K562 (cell line): Measurements from ENCODE around the gene PXK. TPM values are rescaled to one million over a fixed set of nuclear protein-coding genes. Genes with fewer than 3 reads are reported as not detected.

Experiments
- ATAC-seq: fragments of 200-7000 bp; cut with Tn5 transposase; 3 replicates; pipeline ENCODE4 v1.9.1; 2020; ENCODE audit warnings: moderate library complexity
- Bru-seq: library from RNA; stranded (reverse); fragments of 400-500 nt; gene quantifications from one replicate; lab custom pipeline; 2021; lab: Mats Ljungman, UMichigan
- BruChase-seq, 2 experiments: library from RNA; stranded (reverse); fragments of 400-500 nt; gene quantifications; one replicate each; lab custom pipeline; 2021; lab: Mats Ljungman, UMichigan
- BruUV-seq: library from RNA; stranded (reverse); fragments of 400-500 nt; replicated peaks from 2 replicates; lab custom pipeline; 2021; lab: Mats Ljungman, UMichigan
- CTCF ChIA-PET: fragments of 300-600 bp; formaldehyde crosslinking; extraction: SDS; loops from one replicate; lab custom pipeline; 2021; ENCODE audit warnings: low intra/inter-chr PET ratio; lab: Yijun Ruan, JAX
- POLR2A ChIA-PET: fragments of 300-600, 350-650 bp; sonication (Branson Sonifier 250); formaldehyde crosslinking; extraction: SDS; loops from one replicate; lab custom pipeline; 2021; ENCODE audit warnings: antibody characterized with exemption, inconsistent platforms; lab: Yijun Ruan, JAX
- DNase-seq, 4 experiments: peaks; one replicate each; pipeline versions ENCODE4 v3.0.0 to v3.0.0-alpha.2; 2011 to 2018; ENCODE audit warnings: low spot score in 3 of 4, mixed read lengths in 3 of 4; ENCODE audit errors: extremely low read depth in 1 of 4
- FAIRE-seq: peaks from 2 replicates; lab custom pipeline; 2011; peaks lifted over from hg19 to GRCh38; lab: Jason Lieb, UNC
- H2AFZ ChIP-seq: 2 replicates; pipeline ENCODE4 v1.6.0; 2011; ENCODE audit warnings: low read depth, low read length, control low read depth, inconsistent platforms
- H3K27ac ChIP-seq: fragments of 200-600 bp; 3 replicates; pipeline ENCODE4 v1.8.0; 2011; ENCODE audit warnings: low read depth, mild to moderate bottlenecking, control low read depth, inconsistent platforms, low read length, moderate library complexity, mixed read lengths; ENCODE audit errors: extremely low read depth
- H3K27me3 ChIP-seq, 2 experiments: fragments of 300-600 bp in 1 of 2; 2 replicates in 1 of 2; 3 replicates in 1 of 2; pipeline versions ENCODE4 v1.6.0 to v1.8.0; 2011; ENCODE audit warnings: inconsistent platforms in 2 of 2, low read length in 2 of 2, mild to moderate bottlenecking in 1 of 2, mixed read lengths in 1 of 2, moderate library complexity in 1 of 2; ENCODE audit not compliant: control insufficient read depth in 2 of 2, insufficient read depth in 2 of 2
- H3K36me3 ChIP-seq: fragments of 300-600 bp; 3 replicates; pipeline ENCODE4 v1.8.0; 2011; ENCODE audit warnings: mild to moderate bottlenecking, low read length, inconsistent platforms; ENCODE audit not compliant: control insufficient read depth, insufficient read depth
- H3K4me1 ChIP-seq, 2 experiments: fragments of 200-600 bp in 1 of 2; replicated peaks in 1 of 2; 2 replicates in 1 of 2; 3 replicates in 1 of 2; pipeline versions ENCODE4 v1.5.1 to v1.8.0; 2011; ENCODE audit warnings: inconsistent platforms in 2 of 2, low read length in 2 of 2, mild to moderate bottlenecking in 1 of 2, mixed read lengths in 1 of 2, moderate library complexity in 1 of 2; ENCODE audit not compliant: control insufficient read depth in 2 of 2, insufficient read depth in 2 of 2
- H3K4me2 ChIP-seq: 2 replicates; pipeline ENCODE4 v1.6.1; 2011; ENCODE audit warnings: low read length, control low read depth, inconsistent platforms, mixed read lengths; ENCODE audit not compliant: insufficient read depth
- H3K4me3 ChIP-seq: fragments of 200-600 bp; sonication (generic), shearing (Covaris generic); 2 replicates; pipeline ENCODE4 v1.5.1; 2016; ENCODE audit warnings: control low read depth, inconsistent platforms
- H3K79me2 ChIP-seq: fragments of 200-600 bp; 3 replicates; pipeline ENCODE4 v1.8.0; 2011; ENCODE audit warnings: low read length, inconsistent platforms; ENCODE audit not compliant: control insufficient read depth, insufficient read depth
- H3K9ac ChIP-seq, 2 experiments: 2 replicates each; pipeline versions ENCODE4 v1.6.0 to v1.6.1; 2011; ENCODE audit warnings: low read depth in 2 of 2, low read length in 2 of 2, control low read depth in 1 of 2, inconsistent platforms in 1 of 2, mild to moderate bottlenecking in 1 of 2, mixed read lengths in 1 of 2; ENCODE audit not compliant: insufficient read depth in 1 of 2
- H3K9me1 ChIP-seq: one replicate; pipeline ENCODE4 v1.6.0; 2011; ENCODE audit warnings: inconsistent platforms, mild to moderate bottlenecking, low read length, moderate library complexity; ENCODE audit not compliant: control insufficient read depth, insufficient read depth
- H3K9me3 ChIP-seq: replicated peaks from 2 replicates; pipeline ENCODE4 v1.5.1; 2011; ENCODE audit warnings: low read depth, low read length, inconsistent platforms; ENCODE audit not compliant: control insufficient read depth, insufficient read depth
- H4K20me1 ChIP-seq: replicated peaks from 2 replicates; pipeline ENCODE4 v1.6.1; 2011; ENCODE audit warnings: low read length, inconsistent platforms, mixed read lengths; ENCODE audit not compliant: control insufficient read depth, insufficient read depth
- CBX1 ChIP-seq: sonication (generic); IDR thresholded peaks from 2 replicates; pipeline ENCODE4 v1.6.1; 2016; ENCODE audit warnings: antibody characterized with exemption, low read depth, mild to moderate bottlenecking
- CBX5 ChIP-seq: IDR thresholded peaks from 2 replicates; pipeline ENCODE4 v1.6.1; 2014; ENCODE audit warnings: low read depth, borderline replicate concordance
- CHD1 ChIP-seq: fragments of 200-600 bp; sonication (generic); IDR thresholded peaks from one replicate; pipeline ENCODE4 v1.6.1; 2012; ENCODE audit warnings: mild to moderate bottlenecking, moderate library complexity, low read length, inconsistent platforms
- DMBX1 ChIP-seq: fragments of 250-450 bp; sonication (Bioruptor Pico); IDR thresholded peaks from 2 replicates; pipeline ENCODE4 v1.8.0; 2022; ENCODE audit warnings: inconsistent platforms, mild to moderate bottlenecking, moderate library complexity, borderline replicate concordance
- HMGN3 ChIP-seq: IDR thresholded peaks from 2 replicates; pipeline ENCODE4 v1.6.1; 2011; ENCODE audit warnings: borderline replicate concordance, low read depth, mild to moderate bottlenecking, mixed read lengths, low read length; ENCODE audit not compliant: insufficient read length; ENCODE audit errors: extremely low read depth
- MEIS2 ChIP-seq: fragments of 450-650 bp; IDR thresholded peaks from 2 replicates; pipeline ENCODE4 v1.6.1; 2014; ENCODE audit warnings: mild to moderate bottlenecking; ENCODE audit not compliant: partially characterized antibody
- NONO ChIP-seq, 2 experiments: fragments of 200-400 bp in 1 of 2; fragments of 450-650 bp in 1 of 2; formaldehyde crosslinking in 1 of 2; IDR thresholded peaks; 2 replicates each; pipeline ENCODE4 v1.6.1; 2017; ENCODE audit warnings: low read depth in 2 of 2, mild to moderate bottlenecking in 2 of 2, moderate library complexity in 2 of 2, low read length in 1 of 2
- RB1 ChIP-seq: fragments of 450-650 bp; IDR thresholded peaks from 2 replicates; pipeline ENCODE4 v1.6.1; 2017; ENCODE audit warnings: low read depth, mild to moderate bottlenecking
- SAP30 ChIP-seq: fragments of 200-600 bp; sonication (generic); IDR thresholded peaks from 2 replicates; pipeline ENCODE4 v1.6.1; 2012; ENCODE audit warnings: borderline replicate concordance, low read depth, mild to moderate bottlenecking, moderate library complexity, low read length, control low read depth, inconsistent platforms; ENCODE audit not compliant: insufficient read depth, poor library complexity, severe bottlenecking
- SMC3 ChIP-seq: conservative IDR thresholded peaks from 2 replicates; pipeline ENCODE4 v1.6.1; 2011; ENCODE audit warnings: low read depth, low read length, improper control_type of control experiment; ENCODE audit not compliant: insufficient read depth
- SP1 ChIP-seq: sonication (generic); formaldehyde crosslinking; IDR thresholded peaks from 2 replicates; pipeline ENCODE4 v1.8.1; 2022; ENCODE audit warnings: mild to moderate bottlenecking, missing genetic modification reagents
- TAF1 ChIP-seq: IDR thresholded peaks from 2 replicates; pipeline ENCODE4 v1.6.1; 2011; ENCODE audit warnings: mild to moderate bottlenecking, low read length, moderate library complexity; ENCODE audit not compliant: insufficient read depth, control insufficient read depth, severe bottlenecking; ENCODE audit errors: extremely low read depth
- TBP ChIP-seq: optimal IDR thresholded peaks from 2 replicates; pipeline ENCODE3; 2011; ENCODE audit warnings: low read depth, low read length, improper control_type of control experiment
- TCF7 ChIP-seq: sonication (generic); IDR thresholded peaks from 2 replicates; pipeline ENCODE4 v1.6.1; 2016; ENCODE audit warnings: antibody characterized with exemption, borderline replicate concordance
- TEAD1 ChIP-seq, 2 experiments: fragments of 450-650 bp in 1 of 2; sonication (generic) in 1 of 2; formaldehyde crosslinking; IDR thresholded peaks; 2 replicates each; pipeline versions ENCODE4 v1.4.0 to v1.8.0; 2020 to 2022; ENCODE audit warnings: mild to moderate bottlenecking in 2 of 2, missing genetic modification reagents in 1 of 2
- WGBS: fragments of 100-300 bp; shearing (Covaris generic); methylation state at CpG from one replicate; pipeline ENCODE4 v1.1.6; 2016; ENCODE audit warnings: low coverage, mixed read lengths; ENCODE audit not compliant: insufficient coverage; ENCODE audit errors: missing lambda C conversion rate; 5-methylcytosine and 5-hydroxymethylcytosine counted together
- in situ Hi-C: fragments of 300-500 bp; cut with MboI; formaldehyde crosslinking; loops from 4 replicates; pipeline ENCODE4 v1.15.0; 2018; ENCODE audit warnings: inconsistent platforms, mixed read lengths
- intact Hi-C: fragments of 100-400 bp; cut with micrococcal nuclease; formaldehyde crosslinking; loops from 2 replicates; pipeline ENCODE4 v1.14.2; 2022
- long read RNA-seq, 3 experiments: library from polyadenylated mRNA in 2 of 3; library from RNA in 1 of 3; unstranded in 2 of 3; stranded (forward) in 1 of 3; transcript quantifications; one replicate each; pipeline ENCODE4 v2.0.0, GENCODE V29; 2019 to 2022
- polyA minus RNA-seq, 3 experiments: library from RNA; depleted of rRNA, polyadenylated mRNA; stranded (reverse); fragments of >200 nt; gene quantifications; 2 replicates each; pipeline ENCODE4 v1.2.3, GENCODE V29; 2011
- polyA plus RNA-seq, 8 experiments: library from polyadenylated mRNA; depleted of rRNA in 4 of 8; stranded (reverse) in 5 of 8; unstranded in 3 of 8; fragments of >200 nt; fragmentation: Nextera tagmentation in 2 of 8; fragmentation: Illumina TruSeq in 1 of 8; extraction: Ambion mirVana in 2 of 8; extraction: Trizol in 1 of 8; gene quantifications; 2 replicates each; pipeline versions ENCODE4 v1.2.1 to v1.2.3, GENCODE V29; 2011 to 2014; ENCODE audit warnings: inconsistent platforms in 1 of 8, missing spikeins in 1 of 8
- total RNA-seq, 7 experiments: library from RNA; depleted of rRNA in 6 of 7; stranded (reverse); fragments of >200 nt in 6 of 7; fragmentation: Illumina TruSeq in 2 of 7; extraction: Trizol in 2 of 7; gene quantifications; 2 replicates each; pipeline versions ENCODE4 v1.2.1 to v1.2.3, GENCODE V29; 2011 to 2021; ENCODE audit warnings: low replicate concordance in 1 of 7

The PXK gene
- total RNA-seq (2011; cell fraction: chromatin; rRNA removed; ENCODE audit: low replicate concordance): 19.9 and 36.7 TPM in 2 replicates
- 8.7 and 14.6 TPM in 2 replicates for total RNA-seq (2011; cell fraction: nucleolus; rRNA removed)
- 18.6 and 35.0 TPM in 2 replicates for total RNA-seq (2011; cell fraction: nucleoplasm; rRNA removed)
- 11.3 and 12.4 TPM in 2 replicates for total RNA-seq (2014; rRNA removed)
- total RNA-seq (2014; rRNA removed; fragmentation: Illumina TruSeq; extraction: Trizol): 12.9 and 15.3 TPM in 2 replicates
- 9.7 and 10.0 TPM in 2 replicates for total RNA-seq (2015; rRNA removed; fragmentation: Illumina TruSeq; extraction: Trizol)
- 10.8 and 14.0 TPM in 2 replicates for total RNA-seq (2021)
- 10.6 and 11.1 TPM in 2 replicates for polyA plus RNA-seq (2011; rRNA removed)
- 7.0 and 8.9 TPM in 2 replicates for polyA plus RNA-seq (2011; cell fraction: cytosol; rRNA removed)
- polyA plus RNA-seq (2011; cell fraction: nucleus; rRNA removed): 13.1 and 15.3 TPM in 2 replicates
- 6.3 and 17.9 TPM in 2 replicates for polyA plus RNA-seq (2012)
- polyA plus RNA-seq (2014; fragmentation: Illumina TruSeq; extraction: Trizol): 15.3 and 19.9 TPM in 2 replicates
- 1 to 10 TPM; 3.3 to 4.8 TPM for polyA plus RNA-seq (2014; fragmentation: Nextera tagmentation; extraction: Ambion mirVana)
- 12.7 and 14.5 TPM in 2 replicates for polyA plus RNA-seq (2014; rRNA removed)
- polyA minus RNA-seq (2011; rRNA and poly(A)+ RNA removed): 13.2 and 15.9 TPM in 2 replicates
- polyA minus RNA-seq (2011; cell fraction: cytosol; rRNA and poly(A)+ RNA removed): 6.5 and 8.0 TPM in 2 replicates
- 7.7 and 11.8 TPM in 2 replicates for polyA minus RNA-seq (2011; cell fraction: nucleus; rRNA and poly(A)+ RNA removed)
- percentile 64 among the genes with signal in this experiment for Bru-seq, nascent RNA
- BruChase-seq, experiment 1, labeled RNA remaining after a 2-hour chase: percentile 75 among the genes with signal in this experiment
- BruChase-seq, experiment 2, labeled RNA remaining after a 6-hour chase: percentile 74 among the genes with signal in this experiment
- long read RNA-seq, experiment 1, transcript PXK-201 (17 exons, 1,974 nt): minor isoform, 5 of 55 reads
- long read RNA-seq, experiment 1, transcript PXK-202 (18 exons, 2,037 nt): major isoform, 11 of 55 reads
- long read RNA-seq, experiment 1, partial matches to known transcripts: 11 of 55 reads
- long read RNA-seq, experiment 1, other reads (novel, unspliced or antisense): 26 of 55 reads
- long read RNA-seq, experiment 2, partial matches to known transcripts: 0 of 6 reads
- long read RNA-seq, experiment 2, other reads (novel, unspliced or antisense): 4 of 6 reads
- long read RNA-seq, experiment 3, partial matches to known transcripts: 4 of 8 reads
- long read RNA-seq, experiment 3, other reads (novel, unspliced or antisense): 3 of 8 reads

- WGBS: 14% methylated on average over 5 of the region's 79 CpGs
- intact Hi-C loops: loop anchor here (2.0 kb wide), 1 partner anchor 158 kb away; no protein-coding TSS in a partner anchor
- H3K27me3 ChIP-seq: no peaks in the 10 kb centered on the region
- FAIRE-seq: no peak
- H3K27ac ChIP-seq: peak within 1 kb of the TSS; percentile 64
- peak within 1 kb of the TSS; percentile 90 for H3K4me2 ChIP-seq
- no peaks in the 10 kb centered on the region for H3K9me3 ChIP-seq
- DNase-seq: peak; percentile 70 to 78 (median 74)
- peak; percentile 86 for ATAC-seq
- H2AFZ ChIP-seq: peak within 1 kb of the TSS; percentile 96
- POLR2A ChIA-PET: interaction anchor here (0.8 to 2.2 kb wide), 4 partner anchors 11 to 45 kb away, joined by 4 to 6 read pairs (median 6); no protein-coding TSS in a partner anchor
- H3K36me3 ChIP-seq: no peaks in the 10 kb centered on the region
- no peaks in the 10 kb centered on the region for H4K20me1 ChIP-seq
- peak within 1 kb of the TSS; percentile 72 for H3K4me3 ChIP-seq
- H3K9ac ChIP-seq: peak within 1 kb of the TSS; percentile 63 to 92
- BruUV-seq: no TSS peak
- in situ Hi-C loops: no loop called here
- H3K9me1 ChIP-seq: no peaks in the 10 kb centered on the region
- H3K4me1 ChIP-seq: peaks cover 16 to 21% of the 10 kb centered on the region in 2 experiments; a peak in 4 of 5 replicates
- H3K79me2 ChIP-seq: peaks cover 28% of the 10 kb centered on the region
- CTCF ChIA-PET: no interaction called here
- peak in 1 of 2 experiments; percentile 19; a peak in 1 of 4 replicates for TF ChIP-seq TEAD1 (CRISPR knock-in tag; IDR thresholded peaks at IDR 0.05)
- peak; percentile 16 for TF ChIP-seq TBP
- peak; percentile 55 for TF ChIP-seq MEIS2
- peak; percentile 75; the same call in 1 of the 2 replicates for TF ChIP-seq CBX1
- peak; percentile 49 for TF ChIP-seq SAP30
- TF ChIP-seq CHD1: peak; percentile 47
- TF ChIP-seq CBX5: 0 out of 2 replicates have a peak, but pooled peaks have one; percentile 35
- TF ChIP-seq SMC3: 0 out of 2 replicates have a peak, but pooled peaks have one; percentile 20
- no peak for TF ChIP-seq TCF7
- TF ChIP-seq RB1: peak; percentile 96
- peak; percentile 43 for TF ChIP-seq HMGN3
- no peak for TF ChIP-seq SP1 (CRISPR knock-in tag)
- peak; percentile 40 for TF ChIP-seq TAF1
- TF ChIP-seq DMBX1: peak; percentile 37; the same call in 1 of the 2 replicates
- peak in 1 of 2 experiments; percentile 72; a peak in 2 of 4 replicates for TF ChIP-seq NONO (IDR thresholded peaks at IDR 0.05; ENCODE audit: low read depth in 2 of 2, low read length in 1 of 2)
Observed at GRCh38 chr3:58332575-58333188, at the start of gene PXK. PXK (plus strand) TSS chr3:58332892; CDS start chr3:58332989, 97 bp downstream.
